GM19193 (cell line): ENCODE results near the gene COL19A1.

Experiments
- POLR2A ChIP-seq: IDR thresholded peaks from 4 replicates; pipeline ENCODE4 v1.6.1; 2011; ENCODE audit not compliant: insufficient read depth, insufficient read length; ENCODE audit errors: extremely low read depth

COL19A1 gene

DNA sequence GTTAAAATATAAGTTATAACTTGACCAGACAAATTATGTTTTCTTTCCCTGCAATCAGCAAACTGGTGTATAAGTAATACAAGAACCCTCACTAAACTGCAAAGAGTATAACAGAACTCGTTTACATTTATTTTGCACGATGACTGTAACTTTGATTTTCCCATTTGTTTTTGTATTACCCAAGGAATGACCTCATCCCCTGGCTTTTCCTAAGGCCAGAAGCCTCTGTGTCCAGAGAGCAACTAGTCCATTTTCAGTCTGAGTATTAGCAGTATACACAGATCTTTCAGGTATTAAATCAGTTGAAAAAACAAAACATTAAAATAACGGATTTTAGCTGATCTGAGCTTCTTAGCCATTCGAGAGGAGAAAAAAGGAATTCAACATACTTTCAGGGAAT lies 17.2 kb downstream of the COL19A1 start:
- no peak for TF ChIP-seq POLR2A

GRCh38 chr6:69884231-69884630 lies 17.9 kb downstream of the COL19A1 start:
- TF ChIP-seq POLR2A: no peak

GRCh38 chr6:69887026-69887425 lies 20.7 kb downstream of the COL19A1 start:
- TF ChIP-seq POLR2A: no peak

DNA sequence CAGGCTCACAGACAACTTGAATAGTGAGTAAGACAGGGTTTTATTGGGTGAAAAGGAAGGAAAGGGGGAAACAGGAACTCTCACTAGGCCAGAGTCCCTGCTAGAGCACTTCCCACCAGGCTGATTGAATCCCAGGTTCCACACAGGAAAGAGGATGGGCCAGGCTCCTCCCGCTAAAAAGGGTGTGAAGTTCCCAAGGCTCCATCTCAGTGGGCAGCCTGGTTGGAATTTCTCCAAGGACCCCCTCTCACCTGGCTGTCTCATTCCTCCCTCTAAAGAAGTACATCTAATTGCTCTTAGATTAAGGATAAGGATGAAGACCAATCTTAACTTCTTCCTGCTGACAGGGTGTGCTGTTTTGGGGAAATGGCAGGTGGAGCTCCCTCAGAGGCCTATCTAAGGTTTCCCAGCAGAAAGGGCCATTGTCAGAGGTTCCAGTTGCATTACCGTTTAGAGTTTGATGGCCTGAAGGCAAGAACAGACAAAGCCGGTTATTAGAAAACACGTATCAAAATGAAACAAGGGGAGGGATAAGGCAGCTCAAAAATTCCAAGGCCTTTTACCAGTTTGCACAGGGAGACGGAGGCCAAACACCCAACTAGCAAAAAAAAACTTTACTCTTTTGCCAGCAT lies 21.5 kb downstream of the COL19A1 start:
- TF ChIP-seq POLR2A: no peak

- TF ChIP-seq POLR2A: no peak
Observed at GRCh38 chr6:69888482-69889233, 22.3 kb downstream of the COL19A1 start.

DNA sequence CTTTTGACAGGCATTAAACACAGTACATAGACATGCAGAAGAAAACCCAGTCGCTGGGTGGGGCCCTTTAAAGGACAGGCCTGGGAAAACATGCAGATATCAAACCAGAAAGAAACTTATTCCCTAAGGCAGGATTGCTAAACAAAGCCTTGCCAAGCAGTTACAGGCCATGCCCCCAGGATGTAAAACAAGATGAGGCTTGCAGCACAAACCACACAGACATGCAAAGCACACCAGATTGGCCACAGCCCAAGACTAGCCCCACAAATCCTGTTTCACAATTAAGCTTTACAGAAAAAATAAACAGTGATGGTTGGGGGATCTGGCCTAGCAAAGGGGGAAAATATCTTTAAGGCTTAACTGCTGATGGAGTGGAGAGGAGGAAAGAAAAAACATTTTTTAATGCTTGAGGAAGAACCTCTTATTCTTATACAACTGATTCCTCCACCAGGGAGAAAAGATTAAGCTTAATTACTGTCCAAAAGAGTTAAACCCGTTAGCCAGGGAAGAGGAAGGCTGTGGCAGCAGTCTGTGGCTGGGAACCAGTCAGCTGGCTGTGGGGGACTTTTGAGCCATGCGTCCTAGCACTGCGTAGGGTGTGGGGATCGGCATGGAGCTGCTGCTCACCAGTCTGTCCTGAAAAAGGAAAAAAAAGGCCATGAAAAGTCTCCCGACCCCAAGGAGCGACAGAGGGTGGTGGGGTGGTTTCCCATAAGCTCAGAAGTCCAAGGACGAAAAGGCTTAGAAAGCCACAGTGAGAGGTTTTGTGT lies 28.4 kb downstream of the COL19A1 start:
- TF ChIP-seq POLR2A: no peak

- TF ChIP-seq POLR2A: no peak
Observed at GRCh38 chr6:69895396-69895795, 29.0 kb downstream of the COL19A1 start.

GRCh38 chr6:69900869-69901268 lies 34.5 kb downstream of the COL19A1 start:
- TF ChIP-seq POLR2A: no peak

DNA sequence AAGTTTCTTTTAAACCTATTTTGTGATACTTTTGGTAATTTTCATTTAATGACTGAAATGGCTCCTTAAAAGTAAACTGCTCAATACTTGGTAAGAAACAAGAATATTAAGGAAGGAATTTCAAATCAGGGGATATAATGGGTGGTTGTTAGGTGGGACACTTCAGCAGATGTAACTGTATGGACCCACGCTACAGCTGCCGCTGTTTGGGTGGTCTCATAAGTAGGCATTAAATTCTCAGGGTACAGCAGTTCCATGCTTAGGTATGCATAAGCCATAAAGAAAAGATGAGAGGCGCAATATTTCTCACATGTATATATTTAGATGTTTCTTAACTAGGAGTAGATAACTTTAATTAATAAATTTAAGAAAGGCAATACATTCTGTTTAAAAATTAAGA lies 35.0 kb downstream of the COL19A1 start:
- no peak for TF ChIP-seq POLR2A

- no peak for TF ChIP-seq POLR2A
Observed at GRCh38 chr6:69907981-69908498, 41.7 kb downstream of the COL19A1 start.

- TF ChIP-seq POLR2A: no peak
Observed at GRCh38 chr6:69913361-69913760, 47.0 kb downstream of the COL19A1 start.

GRCh38 chr6:69914015-69914485 lies 47.7 kb downstream of the COL19A1 start:
- no peak for TF ChIP-seq POLR2A

DNA sequence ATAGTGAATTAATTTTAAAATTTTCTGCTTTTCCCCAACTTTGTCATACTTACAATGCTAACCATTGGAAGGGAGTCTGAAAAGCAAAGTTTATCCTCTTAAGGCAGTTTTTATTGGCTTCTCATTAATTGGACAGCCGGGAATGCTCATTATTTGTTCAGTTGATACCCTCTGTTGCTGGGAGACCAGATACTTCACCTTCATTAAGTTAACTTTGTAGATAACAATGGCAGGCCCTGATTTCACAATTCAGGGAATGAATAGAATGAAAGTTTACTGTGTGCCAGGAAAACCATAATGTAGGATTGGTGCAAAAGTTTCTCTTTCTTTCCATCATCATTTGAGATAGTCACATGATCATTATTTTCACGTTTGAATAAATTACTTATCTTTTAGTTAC lies 49.0 kb downstream of the COL19A1 start:
- no peak for TF ChIP-seq POLR2A

- TF ChIP-seq POLR2A: no peak
Observed at GRCh38 chr6:69917834-69918233, 51.5 kb downstream of the COL19A1 start.

- no peak for TF ChIP-seq POLR2A
Observed at GRCh38 chr6:69918813-69919475, 52.6 kb downstream of the COL19A1 start.

DNA sequence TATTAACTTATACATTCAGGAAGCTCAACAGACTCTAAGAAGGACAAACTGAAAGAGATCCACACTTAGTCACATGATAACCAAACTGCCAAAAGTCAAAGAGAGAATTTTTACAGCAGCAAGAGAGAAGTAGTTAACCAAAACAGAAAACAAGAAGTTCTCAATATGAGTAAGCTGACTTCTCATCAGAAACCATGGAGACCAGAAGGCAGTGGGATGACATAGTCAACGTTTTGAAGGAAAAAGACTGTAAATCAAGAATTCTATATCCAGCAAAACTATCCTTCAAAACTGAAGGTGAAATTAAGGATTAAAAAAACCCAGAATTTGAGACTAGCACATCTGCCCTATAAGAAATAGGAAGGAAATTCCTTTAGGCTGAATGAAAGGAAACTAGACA lies 60.4 kb downstream of the COL19A1 start:
- TF ChIP-seq POLR2A: no peak

DNA sequence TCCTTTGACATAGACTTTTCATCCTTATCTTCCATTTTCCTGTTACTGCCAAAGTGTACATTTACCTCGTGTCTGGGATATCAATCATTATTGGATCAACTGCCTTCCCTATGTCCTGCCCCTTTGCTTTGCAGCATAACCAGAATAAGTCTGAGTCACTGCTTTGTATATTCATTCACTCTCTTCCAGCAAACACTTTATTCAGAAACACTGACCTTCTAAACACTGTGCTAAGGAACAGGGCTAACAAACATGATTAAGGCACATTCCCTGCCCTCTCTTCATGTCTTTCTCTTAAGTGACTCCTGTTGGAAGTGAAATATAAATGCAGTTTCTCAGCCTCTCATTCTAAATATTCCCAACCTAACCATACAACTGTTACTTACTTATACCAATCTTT lies 66.9 kb downstream of the COL19A1 start:
- TF ChIP-seq POLR2A: no peak
